GM12874 (cell line): ENCODE data around the gene ZNF821.

Experiments used
- TF ChIP-seq, protein P1 (sequence below): IDR thresholded peaks from 2 replicates; pipeline ENCODE4 v1.5.1; 2011; ENCODE audit warnings: low read depth, mild to moderate bottlenecking, control low read depth, low read length, moderate library complexity; ENCODE audit not compliant: insufficient read depth

The ZNF821 gene

DNA sequence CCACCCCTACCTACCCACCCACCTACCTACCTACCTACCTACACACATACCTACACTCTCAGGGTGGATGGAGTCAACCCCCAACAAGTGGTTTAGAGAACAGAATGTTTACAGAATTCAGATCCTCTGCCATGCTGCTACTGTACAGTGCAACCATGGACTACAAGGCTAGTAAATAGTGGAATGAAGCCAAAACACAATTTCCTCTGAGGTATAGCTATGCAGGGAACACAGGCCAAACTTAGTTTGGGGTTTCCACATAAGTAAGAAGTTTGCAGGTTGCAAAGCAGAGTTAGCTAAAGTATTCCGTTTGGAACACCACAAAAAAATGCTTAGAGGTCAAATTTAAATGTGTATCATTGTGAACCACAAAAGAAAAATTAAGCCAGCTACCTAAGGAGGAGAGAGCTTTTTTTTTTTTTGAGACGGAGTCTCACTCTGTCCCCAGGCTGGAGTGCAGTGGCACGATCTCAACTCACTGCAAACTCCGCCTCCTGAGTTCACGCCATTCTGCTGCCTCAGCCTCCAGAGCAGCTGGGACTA lies 72.7 kb downstream of the ZNF821 start:
- TF ChIP-seq, protein P1, sequence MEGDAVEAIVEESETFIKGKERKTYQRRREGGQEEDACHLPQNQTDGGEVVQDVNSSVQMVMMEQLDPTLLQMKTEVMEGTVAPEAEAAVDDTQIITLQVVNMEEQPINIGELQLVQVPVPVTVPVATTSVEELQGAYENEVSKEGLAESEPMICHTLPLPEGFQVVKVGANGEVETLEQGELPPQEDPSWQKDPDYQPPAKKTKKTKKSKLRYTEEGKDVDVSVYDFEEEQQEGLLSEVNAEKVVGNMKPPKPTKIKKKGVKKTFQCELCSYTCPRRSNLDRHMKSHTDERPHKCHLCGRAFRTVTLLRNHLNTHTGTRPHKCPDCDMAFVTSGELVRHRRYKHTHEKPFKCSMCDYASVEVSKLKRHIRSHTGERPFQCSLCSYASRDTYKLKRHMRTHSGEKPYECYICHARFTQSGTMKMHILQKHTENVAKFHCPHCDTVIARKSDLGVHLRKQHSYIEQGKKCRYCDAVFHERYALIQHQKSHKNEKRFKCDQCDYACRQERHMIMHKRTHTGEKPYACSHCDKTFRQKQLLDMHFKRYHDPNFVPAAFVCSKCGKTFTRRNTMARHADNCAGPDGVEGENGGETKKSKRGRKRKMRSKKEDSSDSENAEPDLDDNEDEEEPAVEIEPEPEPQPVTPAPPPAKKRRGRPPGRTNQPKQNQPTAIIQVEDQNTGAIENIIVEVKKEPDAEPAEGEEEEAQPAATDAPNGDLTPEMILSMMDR, result no peak
